OCI-LY1 (cell line): Measurements from ENCODE around the gene NTHL1.

Experiments
- EZH2 ChIP-seq: fragments of 200-600 bp; sonication (generic), shearing (Covaris generic); IDR thresholded peaks from 2 replicates; pipeline ENCODE4 v1.8.0; 2017; ENCODE audit warnings: borderline replicate concordance, mixed run types, mild to moderate bottlenecking, antibody characterized with exemption, low read length, moderate library complexity, mixed read lengths
- TF ChIP-seq, protein P1 (sequence below): fragments of 200-600 bp; sonication (generic), shearing (Covaris generic); IDR thresholded peaks from 2 replicates; pipeline ENCODE4 v1.5.1; 2017; ENCODE audit warnings: mild to moderate bottlenecking, antibody characterized with exemption, low read length, moderate library complexity, mixed read lengths

DNA sequence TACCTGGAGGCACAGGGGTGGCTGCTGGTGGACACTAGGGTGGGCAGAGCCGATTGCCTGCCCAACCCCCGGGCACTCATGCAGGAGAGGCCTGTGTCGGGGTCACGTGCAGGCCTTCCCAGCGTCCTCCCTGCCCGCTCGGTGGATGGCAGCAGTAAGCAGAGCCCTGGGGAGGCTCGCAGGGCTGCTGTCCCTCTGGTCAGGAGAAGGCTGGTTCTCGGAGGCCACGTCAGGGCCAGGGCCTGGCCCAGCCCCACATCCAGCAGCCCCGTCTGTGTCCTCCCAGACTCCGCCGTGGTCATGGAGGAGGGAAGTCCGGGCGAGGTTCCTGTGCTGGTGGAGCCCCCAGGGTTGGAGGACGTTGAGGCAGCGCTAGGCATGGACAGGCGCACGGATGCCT lies 35.8 kb upstream of the NTHL1 start:
- TF ChIP-seq, protein P1, sequence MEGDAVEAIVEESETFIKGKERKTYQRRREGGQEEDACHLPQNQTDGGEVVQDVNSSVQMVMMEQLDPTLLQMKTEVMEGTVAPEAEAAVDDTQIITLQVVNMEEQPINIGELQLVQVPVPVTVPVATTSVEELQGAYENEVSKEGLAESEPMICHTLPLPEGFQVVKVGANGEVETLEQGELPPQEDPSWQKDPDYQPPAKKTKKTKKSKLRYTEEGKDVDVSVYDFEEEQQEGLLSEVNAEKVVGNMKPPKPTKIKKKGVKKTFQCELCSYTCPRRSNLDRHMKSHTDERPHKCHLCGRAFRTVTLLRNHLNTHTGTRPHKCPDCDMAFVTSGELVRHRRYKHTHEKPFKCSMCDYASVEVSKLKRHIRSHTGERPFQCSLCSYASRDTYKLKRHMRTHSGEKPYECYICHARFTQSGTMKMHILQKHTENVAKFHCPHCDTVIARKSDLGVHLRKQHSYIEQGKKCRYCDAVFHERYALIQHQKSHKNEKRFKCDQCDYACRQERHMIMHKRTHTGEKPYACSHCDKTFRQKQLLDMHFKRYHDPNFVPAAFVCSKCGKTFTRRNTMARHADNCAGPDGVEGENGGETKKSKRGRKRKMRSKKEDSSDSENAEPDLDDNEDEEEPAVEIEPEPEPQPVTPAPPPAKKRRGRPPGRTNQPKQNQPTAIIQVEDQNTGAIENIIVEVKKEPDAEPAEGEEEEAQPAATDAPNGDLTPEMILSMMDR: no peak
- no peak for TF ChIP-seq EZH2
